GM18519 (cell line): ENCODE data around the gene CYP4V2.
"Not testable (repeated sequence)": the region's sequence is repeated elsewhere in the genome, so short reads cannot be mapped to it uniquely, and the experiment has no call there.

Source experiments
- ATAC-seq: cut with Tn5 transposase; IDR thresholded peaks from one replicate; pipeline ENCODE4 v1.9.1; 2021; ENCODE audit warnings: mild to moderate bottlenecking, moderate library complexity; ENCODE audit not compliant: unreplicated experiment, low FRiP score

Gene CYP4V2

GRCh38 chr4:186227744-186228513 lies 36.6 kb downstream of the CYP4V2 start:
- ATAC-seq = no peak

- no peak for ATAC-seq
These were observed 37.1 kb downstream of the CYP4V2 start for GRCh38 chr4:186228514-186228894.

DNA sequence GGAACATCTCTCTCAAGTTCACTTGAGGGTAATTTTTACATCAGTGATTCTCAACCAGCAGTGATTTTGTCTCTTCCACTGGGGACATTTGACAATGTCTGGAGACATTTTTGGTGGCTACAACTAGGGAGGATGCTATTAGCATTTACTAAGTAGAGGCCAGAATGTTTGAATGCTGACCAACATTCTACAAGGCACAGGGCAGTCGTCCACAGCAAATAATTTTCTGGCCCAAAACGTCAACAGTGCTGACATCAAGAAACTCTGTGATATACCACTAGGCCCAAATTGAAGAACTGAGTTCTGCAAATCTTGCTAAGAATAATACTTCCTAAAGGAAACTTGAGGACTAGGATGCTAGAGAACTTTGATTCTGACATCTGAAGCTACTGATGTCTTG lies 43.0 kb downstream of the CYP4V2 start:
- no peak for ATAC-seq

DNA sequence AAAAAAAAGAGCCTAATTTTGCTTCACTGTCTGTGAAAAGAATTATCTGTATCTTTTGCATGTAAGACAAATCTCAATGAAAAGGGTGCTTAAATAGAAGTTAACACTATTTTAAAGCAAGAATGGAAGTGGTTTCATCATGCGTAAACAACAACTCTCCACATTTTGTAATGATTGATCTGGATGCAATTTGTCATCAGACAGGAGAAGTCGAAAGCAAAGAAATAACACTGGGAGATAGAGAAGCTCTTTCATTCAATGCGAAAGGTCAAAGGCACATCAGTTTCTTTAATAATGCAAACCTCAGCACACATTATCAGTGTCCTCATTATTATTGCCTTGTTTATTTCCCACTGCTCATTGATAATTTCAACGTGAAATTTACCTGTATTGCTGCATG lies 44.8 kb downstream of the CYP4V2 start:
- ATAC-seq = no peak

DNA sequence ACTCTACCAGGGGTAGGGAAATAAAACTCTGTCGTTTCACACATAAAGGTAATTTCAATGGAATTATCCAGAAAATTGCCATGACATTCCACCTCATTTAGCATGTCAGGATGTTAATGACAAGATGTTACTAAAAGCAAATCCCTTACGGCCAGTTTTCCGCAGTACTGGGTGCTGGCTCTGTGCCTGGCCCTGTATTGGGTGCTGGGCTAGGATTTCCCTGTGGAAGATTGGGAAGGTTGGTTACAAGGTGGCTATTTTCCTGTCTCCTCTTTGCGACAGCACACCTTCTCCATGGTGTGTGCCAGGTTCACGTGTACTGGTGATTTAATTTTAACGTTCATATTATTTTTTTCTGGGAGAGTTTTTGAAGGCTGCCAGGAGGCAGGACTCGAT lies 49.1 kb downstream of the CYP4V2 start:
- ATAC-seq = no peak

GRCh38 chr4:186240848-186241491 lies 49.6 kb downstream of the CYP4V2 start:
- ATAC-seq = no peak

DNA sequence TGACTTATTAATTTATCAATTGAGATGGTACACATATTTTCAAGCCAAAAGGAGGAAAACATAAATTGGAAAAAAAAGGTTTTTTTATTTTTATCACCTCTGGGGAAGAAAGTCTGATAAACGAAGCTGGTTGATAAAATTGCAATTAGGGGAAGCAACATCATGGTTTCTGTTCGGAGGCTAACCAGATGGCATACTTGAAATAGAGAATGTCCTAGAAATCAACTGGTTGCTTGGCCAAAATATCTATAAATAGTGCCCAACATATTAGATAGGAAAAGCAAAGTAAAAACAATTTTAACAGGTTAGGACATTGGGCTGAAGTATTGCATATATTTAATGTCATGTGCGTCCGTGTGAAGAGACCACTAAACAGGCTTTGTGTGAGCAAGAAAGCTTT lies 50.2 kb downstream of the CYP4V2 start:
- ATAC-seq = no peak

GRCh38 chr4:186242031-186242430 lies 50.7 kb downstream of the CYP4V2 start:
- not testable (repeated sequence) for ATAC-seq

DNA sequence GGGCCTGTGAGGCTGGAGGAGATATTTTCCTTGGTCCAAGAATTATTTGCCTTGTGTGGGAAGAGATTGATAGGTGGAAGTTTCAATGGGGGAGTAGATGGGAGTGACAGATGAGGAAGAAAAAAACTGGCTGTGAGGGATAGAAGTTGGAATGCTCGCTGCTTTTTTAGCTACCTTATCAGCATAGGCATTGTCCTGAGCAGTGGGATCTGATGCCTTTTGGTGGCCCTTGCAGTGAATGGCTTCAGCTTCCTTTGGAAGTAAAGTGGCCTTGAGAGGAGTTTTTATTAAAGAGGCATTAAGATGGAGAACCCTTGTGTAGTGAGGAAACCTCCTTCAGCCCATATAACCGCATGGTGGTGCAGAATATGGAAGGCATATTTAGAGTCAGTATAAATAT lies 52.0 kb downstream of the CYP4V2 start:
- no peak for ATAC-seq

- no peak for ATAC-seq
These were observed 53.5 kb downstream of the CYP4V2 start for GRCh38 chr4:186244835-186245234.

DNA sequence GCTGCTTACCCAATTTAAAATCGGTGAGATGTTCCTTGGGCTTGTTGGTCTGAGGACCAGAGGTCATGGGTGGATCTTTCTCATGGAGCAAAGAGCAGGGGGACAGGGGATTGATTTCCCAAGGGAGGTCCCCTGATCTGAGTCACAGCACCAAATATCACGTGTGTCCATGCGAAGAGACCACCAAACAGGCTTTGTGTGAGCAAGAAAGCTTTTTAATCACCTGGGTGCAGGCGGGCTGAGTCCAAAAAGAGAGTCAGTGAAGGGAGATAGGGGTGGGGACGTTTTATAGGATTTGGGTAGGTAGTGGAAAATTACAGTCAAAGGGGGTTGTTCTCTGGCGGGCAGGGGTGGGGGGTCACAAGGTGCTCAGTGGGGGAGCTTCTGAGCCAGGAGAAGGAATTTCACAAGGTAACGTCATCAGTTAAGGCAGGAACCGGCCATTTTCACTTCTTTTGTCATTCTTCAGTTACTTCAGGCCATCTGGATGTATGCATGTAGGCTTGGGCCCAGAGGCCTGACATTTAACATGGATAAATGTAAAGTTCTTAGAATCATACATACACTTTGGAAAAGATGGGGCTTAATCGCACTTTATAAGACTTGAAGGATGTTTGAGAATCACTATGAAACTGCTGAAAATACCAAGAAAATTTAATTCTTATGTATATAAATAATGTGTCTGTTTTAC lies 55.8 kb downstream of the CYP4V2 start:
- ATAC-seq = not testable (repeated sequence)

- ATAC-seq = no peak
These were observed 57.3 kb downstream of the CYP4V2 start for GRCh38 chr4:186248643-186249042.

- no peak for ATAC-seq
These were observed 58.7 kb downstream of the CYP4V2 start for GRCh38 chr4:186249785-186250754.

DNA sequence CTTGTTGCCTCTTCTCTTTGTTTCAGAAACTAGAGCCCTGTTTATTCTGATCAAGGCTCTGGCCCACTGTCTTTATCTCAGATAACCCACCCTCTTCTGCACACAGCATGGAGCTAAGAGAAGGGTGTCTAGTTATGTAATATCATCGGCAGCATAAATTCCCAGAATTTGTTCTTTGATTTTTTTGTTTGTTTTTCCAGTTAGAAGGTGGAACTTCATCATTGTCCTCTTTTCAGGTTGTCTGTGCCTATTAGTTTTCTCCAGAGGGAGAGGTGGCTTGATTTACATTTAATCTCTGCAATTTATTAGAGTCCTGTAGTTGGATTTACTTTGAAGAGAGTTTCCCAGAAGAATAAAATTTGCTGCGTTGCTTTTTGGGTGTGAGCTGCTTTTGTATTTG lies 59.4 kb downstream of the CYP4V2 start:
- ATAC-seq = no peak

- no peak for ATAC-seq
These were observed 63.8 kb downstream of the CYP4V2 start for GRCh38 chr4:186255122-186255521.

DNA sequence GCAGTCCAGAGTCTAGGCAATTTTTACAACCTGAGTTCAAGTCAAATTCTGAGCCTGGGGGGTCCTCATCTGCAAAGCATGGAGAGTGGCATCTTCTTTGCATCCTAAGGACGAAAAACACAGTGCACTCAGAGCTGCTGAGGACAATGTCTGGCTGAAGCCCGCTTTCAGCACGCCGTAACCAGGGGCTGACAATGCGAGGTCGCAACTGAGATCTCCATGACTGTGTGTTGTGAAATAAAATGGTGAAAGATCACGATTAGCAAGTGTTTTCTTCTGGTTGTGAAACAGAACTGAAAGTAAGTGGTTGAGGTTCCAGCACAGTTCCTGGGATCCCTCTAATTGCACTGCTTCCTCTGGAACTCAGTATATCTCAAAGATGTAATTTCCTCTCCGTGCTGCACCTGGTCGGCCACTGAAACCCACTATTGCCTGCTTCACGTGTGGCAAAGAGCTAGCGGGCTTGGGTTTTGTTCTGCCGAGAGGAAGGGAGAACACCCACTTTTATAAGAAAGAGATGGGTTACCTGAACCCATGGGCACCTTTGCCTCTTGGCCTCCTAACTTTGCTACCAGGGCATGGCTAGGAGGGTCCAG lies 66.9 kb downstream of the CYP4V2 start:
- no peak for ATAC-seq

DNA sequence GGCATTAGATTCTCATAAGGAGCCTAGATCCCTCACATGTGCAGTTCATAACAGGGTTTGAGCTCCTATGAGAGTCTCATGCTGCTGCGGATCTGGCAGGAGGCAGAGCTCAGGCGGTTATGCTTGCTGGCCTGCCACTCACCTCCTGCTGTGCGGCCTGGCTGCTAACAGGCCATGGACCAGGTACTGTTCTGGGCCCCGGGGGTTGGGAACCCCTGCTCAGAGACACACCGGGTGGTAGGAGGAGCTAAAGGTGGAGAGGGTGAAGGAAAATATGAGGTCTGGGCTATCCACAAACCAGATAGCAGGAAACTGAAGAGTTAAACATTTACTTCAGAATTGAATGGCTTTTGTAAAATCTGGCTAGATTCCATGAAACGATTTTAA lies 68.7 kb downstream of the CYP4V2 start:
- no peak for ATAC-seq
